ENCODE data around the gene LRRC57. TPM values are rescaled to one million over a fixed set of nuclear protein-coding genes. Genes with fewer than 3 reads are reported as not detected.
"Not testable (repeated sequence)": the region's sequence is repeated elsewhere in the genome, so short reads cannot be mapped to it uniquely, and the experiment has no call there.

LRRC57 gene
- total RNA-seq, 2 experiments from 2014 or later, result 21.2 to 23.5 TPM

GRCh38 chr15:42578984-42579537, 30.5 kb upstream of the LRRC57 start:
- Mint-ChIP-seq H3K4me1 (peaks cover 48% of the 10 kb centered on the region), H3K27me3 (peaks cover 27% of the 10 kb centered on the region), H3K4me3 (no peak overlapping the region), H3K9me3 (no peaks in the 10 kb centered on the region), H3K27ac (no peak overlapping the region), H3K36me3 (ENCODE audit: low read depth) (peaks cover 4% of the 10 kb centered on the region)
- POLR2A ChIA-PET, result interaction anchor here (0.8 to 4.3 kb wide), 2 partner anchors 30 to 89 kb away, joined by 3 to 44 read pairs; partner anchors contain the start of genes HAUS2, LRRC57 and ZNF106
- DNase-seq, result no peak
- CTCF ChIA-PET, result no interaction called here

- ChIA-PET CTCF (interaction anchor here (1.0 kb wide), 1 partner anchor 29 kb away, joined by 3 read pairs; the partner anchor contains the start of genes HAUS2 and LRRC57), POLR2A (interaction anchor here (0.6 to 6.9 kb wide), 4 partner anchors 26 to 68 kb away, joined by 3 to 42 read pairs (median 3); partner anchors contain the start of genes HAUS2 and LRRC57)
- H3K36me3 Mint-ChIP-seq (ENCODE audit: low read depth), result peaks cover 4% of the 10 kb centered on the region
- no peaks in the 10 kb centered on the region for H3K9me3 Mint-ChIP-seq
- no peak overlapping the region for H3K27ac Mint-ChIP-seq
- H3K4me1 Mint-ChIP-seq, result peaks cover 48% of the 10 kb centered on the region
- peak overlapping the region; percentile 18 for H3K4me3 Mint-ChIP-seq
- no peak for DNase-seq
- H3K27me3 Mint-ChIP-seq, result peaks cover 27% of the 10 kb centered on the region
Observed at GRCh38 chr15:42577514-42578031, 29.0 kb upstream of the LRRC57 start.

- Mint-ChIP-seq H3K27ac (no peak overlapping the region), H3K4me3 (peak overlapping the region; percentile 90), H3K36me3 (ENCODE audit: low read depth) (peaks cover 4% of the 10 kb centered on the region), H3K27me3 (peaks cover 27% of the 10 kb centered on the region), H3K4me1 (peaks cover 40% of the 10 kb centered on the region), H3K9me3 (no peaks in the 10 kb centered on the region)
- CTCF ChIA-PET, result interaction anchor here (1.0 to 1.5 kb wide), 3 partner anchors 28 to 73 kb away, joined by 3 read pairs; partner anchors contain the start of genes HAUS2 and LRRC57
- POLR2A ChIA-PET, result interaction anchor here (1.2 to 6.9 kb wide), 2 partner anchors 29 kb away, joined by 3 to 42 read pairs; partner anchors contain the start of genes HAUS2 and LRRC57
- no peak for DNase-seq
Observed at GRCh38 chr15:42576776-42577175, 28.2 kb upstream of the LRRC57 start.

- CTCF ChIA-PET, result interaction anchor here (1.0 to 1.5 kb wide), 5 partner anchors 16 to 74 kb away, joined by 3 to 5 read pairs (median 3); no protein-coding TSS in a partner anchor
- no peaks in the 10 kb centered on the region for H3K9me3 Mint-ChIP-seq
- H3K27me3 Mint-ChIP-seq, result peaks cover 27% of the 10 kb centered on the region
- H3K36me3 Mint-ChIP-seq (ENCODE audit: low read depth), result peaks cover 4% of the 10 kb centered on the region
- H3K4me1 Mint-ChIP-seq, result peaks cover 34% of the 10 kb centered on the region
- no peak for DNase-seq
- H3K27ac Mint-ChIP-seq, result peak overlapping the region; percentile 34
- H3K4me3 Mint-ChIP-seq, result peak overlapping the region; percentile 90
- POLR2A ChIA-PET, result interaction anchor here (0.7 to 6.9 kb wide), 13 partner anchors 12 to 466 kb away, joined by 3 to 42 read pairs (median 4); partner anchors contain the start of genes HAUS2, LRRC57, SNAP23 and ZNF106
Observed at GRCh38 chr15:42576040-42576594, 27.5 kb upstream of the LRRC57 start.

GRCh38 chr15:42575188-42576039, 26.8 kb upstream of the LRRC57 start, which contains the start of gene STARD9:
TSS of gene STARD9 (plus strand) at chr15:42575606. CDS start at chr15:42575716, 110 bp downstream.
- Mint-ChIP-seq H3K27me3 (peaks cover 24% of the 10 kb centered on the region), H3K9me3 (no peaks in the 10 kb centered on the region), H3K36me3 (ENCODE audit: low read depth) (peaks cover 4% of the 10 kb centered on the region), H3K4me1 (peaks cover 29% of the 10 kb centered on the region), H3K4me3 (peak within 1 kb of the TSS; percentile 90), H3K27ac (peak within 1 kb of the TSS; percentile 69)
- ChIA-PET POLR2A (interaction anchor here (0.7 to 6.9 kb wide), 13 partner anchors 13 to 465 kb away, joined by 3 to 42 read pairs (median 4); partner anchors contain the start of genes GANC, HAUS2, LRRC57 and SNAP23), CTCF (interaction anchor here (1.0 to 1.5 kb wide), 4 partner anchors 16 to 74 kb away, joined by 3 to 5 read pairs (median 4); no protein-coding TSS in a partner anchor)
- DNase-seq, result peak; percentile 96

- Mint-ChIP-seq H3K27ac (no peak overlapping the region), H3K27me3 (no peaks in the 10 kb centered on the region), H3K9me3 (no peaks in the 10 kb centered on the region), H3K4me3 (no peak overlapping the region), H3K4me1 (peaks cover 8% of the 10 kb centered on the region), H3K36me3 (ENCODE audit: low read depth) (peaks cover 40% of the 10 kb centered on the region)
- ChIA-PET POLR2A (no interaction called here), CTCF (interaction anchor here (0.6 kb wide), 1 partner anchor 23 kb away, joined by 4 read pairs; no protein-coding TSS in a partner anchor)
- no peak for DNase-seq
Observed at GRCh38 chr15:42558739-42559138, 10.1 kb upstream of the LRRC57 start.

GRCh38 chr15:42556550-42557207, 8.1 kb upstream of the LRRC57 start:
- DNase-seq, H3K9me3 Mint-ChIP-seq, CTCF ChIA-PET, H3K27me3 Mint-ChIP-seq, H3K27ac Mint-ChIP-seq, H3K4me3 Mint-ChIP-seq: not testable (repeated sequence)
- peaks cover 19% of the 10 kb centered on the region for H3K4me1 Mint-ChIP-seq
- H3K36me3 Mint-ChIP-seq (ENCODE audit: low read depth), result peaks cover 35% of the 10 kb centered on the region
- POLR2A ChIA-PET, result interaction anchor here (0.6 to 1.5 kb wide), 2 partner anchors 9 to 80 kb away, joined by 3 read pairs; no protein-coding TSS in a partner anchor

GRCh38 chr15:42553554-42553953, 5.0 kb upstream of the LRRC57 start:
- CTCF ChIA-PET, result no interaction called here
- Mint-ChIP-seq H3K4me1 (peaks cover 38% of the 10 kb centered on the region), H3K4me3 (no peak overlapping the region), H3K36me3 (ENCODE audit: low read depth) (peaks cover 24% of the 10 kb centered on the region), H3K27me3 (no peaks in the 10 kb centered on the region), H3K27ac (no peak overlapping the region), H3K9me3 (no peaks in the 10 kb centered on the region)
- POLR2A ChIA-PET, result interaction anchor here (1.1 to 1.6 kb wide), 2 partner anchors 12 to 22 kb away, joined by 3 to 6 read pairs; partner anchors contain the start of gene STARD9
- DNase-seq, result no peak

- no peak for DNase-seq
- Mint-ChIP-seq H3K27me3 (no peaks in the 10 kb centered on the region), H3K9me3 (no peaks in the 10 kb centered on the region), H3K27ac (peak overlapping the region; percentile 58), H3K4me1 (peaks cover 66% of the 10 kb centered on the region), H3K4me3 (peak overlapping the region; percentile 90), H3K36me3 (ENCODE audit: low read depth) (peaks cover 44% of the 10 kb centered on the region)
- ChIA-PET CTCF (no interaction called here), POLR2A (interaction anchor here (1.0 to 4.0 kb wide), 11 partner anchors 13 to 276 kb away, joined by 3 to 44 read pairs (median 10); partner anchors contain the start of genes CDAN1, STARD9 and ZNF106)
Observed at GRCh38 chr15:42549741-42550392, 1.3 kb upstream of the LRRC57 start.

GRCh38 chr15:42549032-42549491, 469 bp upstream of the LRRC57 start:
- Mint-ChIP-seq H3K27ac (peak overlapping the region; percentile 87), H3K9me3 (no peaks in the 10 kb centered on the region), H3K4me3 (peak overlapping the region; percentile 90), H3K4me1 (peaks cover 66% of the 10 kb centered on the region), H3K36me3 (ENCODE audit: low read depth) (peaks cover 45% of the 10 kb centered on the region), H3K27me3 (no peaks in the 10 kb centered on the region)
- POLR2A ChIA-PET, result interaction anchor here (1.0 to 4.1 kb wide), 14 partner anchors 12 to 276 kb away, joined by 3 to 44 read pairs (median 12); partner anchors contain the start of genes CDAN1, SNAP23, STARD9 and ZNF106
- CTCF ChIA-PET, result interaction anchor here (1.0 to 3.6 kb wide), 2 partner anchors 28 to 32 kb away, joined by 3 to 13 read pairs; no protein-coding TSS in a partner anchor
- no peak for DNase-seq

GRCh38 chr15:42547918-42548248, 710 bp downstream of the LRRC57 start:
- Mint-ChIP-seq H3K27me3 (no peaks in the 10 kb centered on the region), H3K4me3 (peak overlapping the region; percentile 90), H3K4me1 (peaks cover 59% of the 10 kb centered on the region), H3K27ac (peak overlapping the region; percentile 87), H3K36me3 (ENCODE audit: low read depth) (peaks cover 52% of the 10 kb centered on the region), H3K9me3 (no peaks in the 10 kb centered on the region)
- DNase-seq, result no peak
- ChIA-PET CTCF (interaction anchor here (0.9 to 3.6 kb wide), 6 partner anchors 13 to 57 kb away, joined by 3 to 13 read pairs (median 4); partner anchors contain the start of gene ZNF106), POLR2A (interaction anchor here (0.8 to 4.1 kb wide), 18 partner anchors 9 to 578 kb away, joined by 3 to 44 read pairs (median 8); partner anchors contain the start of genes GANC, SNAP23, STARD9 and TMEM87A)
